ENCODE measurements around the gene PRPS2. TPM values are rescaled to one million over a fixed set of nuclear protein-coding genes. Genes with fewer than 3 reads are reported as not detected.

Gene PRPS2
- total and polyA plus RNA-seq, 2 of the 13 experiments (the other 11 are each of a cell fraction or from before 2014, with no cell fraction given), result 10.6 to 24.4 TPM

DNA sequence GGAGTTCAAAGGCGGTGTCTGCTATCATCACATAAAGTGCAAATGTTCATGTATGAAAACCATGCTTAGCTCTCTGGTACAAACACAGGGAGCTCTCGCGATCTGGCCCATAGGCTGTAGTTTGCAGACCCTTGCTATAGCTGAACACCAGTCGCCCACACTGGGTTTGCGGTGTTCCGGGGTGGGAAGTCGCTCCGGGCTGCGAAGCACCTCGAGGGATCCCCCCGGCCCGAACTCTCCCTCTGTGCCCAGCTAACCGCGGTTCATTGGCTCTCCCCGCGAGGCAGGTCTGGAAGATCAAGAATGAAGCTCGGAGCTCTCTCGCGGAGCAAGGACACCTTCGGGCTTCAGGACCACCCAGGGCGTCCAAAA is 341 bp upstream of the PRPS2 start:
- Histone ChIP-seq H3K79me2 (ENCODE audit: insufficient read depth, low read length) (peaks cover 13% of the 10 kb centered on the region), H3K4me3 (replicated peaks in 1 of 3; ENCODE audit: insufficient read depth in 1 of 3, low read depth in 2 of 3, low read length in 3 of 3) (peak overlapping the region; percentile 69 to 74 (median 72)), H3K36me3 (replicated peaks in 1 of 2; ENCODE audit: control insufficient read depth in 1 of 2, insufficient read depth in 2 of 2, low read length in 2 of 2) (no peaks in the 10 kb centered on the region), H3K27me3 (ENCODE audit: control insufficient read depth in 1 of 2, insufficient read depth in 2 of 2, low read length in 2 of 2) (no peaks in the 10 kb centered on the region; a peak in 1 of 5 replicates), H4K20me1 (ENCODE audit: insufficient read depth, low read length) (no peaks in the 10 kb centered on the region), H2AFZ (ENCODE audit: low read length) (no peak overlapping the region), H3K4me1 (ENCODE audit: insufficient read depth, low read length) (peaks cover 27% of the 10 kb centered on the region), H3K9ac (ENCODE audit: insufficient read depth, low read depth, low read length) (no peak overlapping the region), H3K9me3 (ENCODE audit: low read length) (no peaks in the 10 kb centered on the region), H3K4me2 (ENCODE audit: low read depth, low read length) (peak overlapping the region; percentile 84), H3K27ac (ENCODE audit: extremely low read length, insufficient read depth, low read length) (no peak overlapping the region)
- FAIRE-seq, result no peak
- intact Hi-C loops (cut with micrococcal nuclease; ENCODE audit: unreplicated experiment), result no loop called here
- TF ChIP-seq EZH2 (conservative IDR thresholded peaks at IDR 0.05; ENCODE audit: low read depth, low read length) (no peak), ZFP37 (CRISPR knock-in tag; IDR thresholded peaks at IDR 0.05; ENCODE audit: borderline replicate concordance) (no peak), AGO2 (optimal IDR thresholded peaks at IDR 0.05; ENCODE audit: low read depth, low read length) (no peak), EED (CRISPR knock-in tag; IDR thresholded peaks at IDR 0.05) (no peak), ZNF296 (CRISPR knock-in tag; conservative IDR thresholded peaks at IDR 0.05) (no peak)
- TF ChIP-seq, protein P1, sequence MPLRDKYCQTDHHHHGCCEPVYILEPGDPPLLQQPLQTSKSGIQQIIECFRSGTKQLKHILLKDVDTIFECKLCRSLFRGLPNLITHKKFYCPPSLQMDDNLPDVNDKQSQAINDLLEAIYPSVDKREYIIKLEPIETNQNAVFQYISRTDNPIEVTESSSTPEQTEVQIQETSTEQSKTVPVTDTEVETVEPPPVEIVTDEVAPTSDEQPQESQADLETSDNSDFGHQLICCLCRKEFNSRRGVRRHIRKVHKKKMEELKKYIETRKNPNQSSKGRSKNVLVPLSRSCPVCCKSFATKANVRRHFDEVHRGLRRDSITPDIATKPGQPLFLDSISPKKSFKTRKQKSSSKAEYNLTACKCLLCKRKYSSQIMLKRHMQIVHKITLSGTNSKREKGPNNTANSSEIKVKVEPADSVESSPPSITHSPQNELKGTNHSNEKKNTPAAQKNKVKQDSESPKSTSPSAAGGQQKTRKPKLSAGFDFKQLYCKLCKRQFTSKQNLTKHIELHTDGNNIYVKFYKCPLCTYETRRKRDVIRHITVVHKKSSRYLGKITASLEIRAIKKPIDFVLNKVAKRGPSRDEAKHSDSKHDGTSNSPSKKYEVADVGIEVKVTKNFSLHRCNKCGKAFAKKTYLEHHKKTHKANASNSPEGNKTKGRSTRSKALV (CRISPR knock-in tag; IDR thresholded peaks at IDR 0.05), result peak; percentile 12; the same call in 1 of the 2 replicates
- in situ Hi-C loops (cut with HindIII; ENCODE audit: extremely low pct_ligation_motif_present, low pct_unique_long_range_greater_than_20kb), result no loop called here
- CTCF ChIA-PET (ENCODE audit: low intra/inter-chr PET ratio, low total read pairs), result no interaction called here
- no peak for DNase-seq (ENCODE audit: low spot score)
- ATAC-seq, result peak; percentile 69
- no TSS peak for BruUV-seq (replicated peaks)
- POLR2A ChIA-PET, result interaction anchor here (1.0 to 1.2 kb wide), 2 partner anchors 10 to 53 kb away, joined by 3 to 11 read pairs; no protein-coding TSS in a partner anchor
- 0% methylated on average over 1 of the region's 21 CpGs for WGBS (ENCODE audit: low lambda C conversion rate)

DNA sequence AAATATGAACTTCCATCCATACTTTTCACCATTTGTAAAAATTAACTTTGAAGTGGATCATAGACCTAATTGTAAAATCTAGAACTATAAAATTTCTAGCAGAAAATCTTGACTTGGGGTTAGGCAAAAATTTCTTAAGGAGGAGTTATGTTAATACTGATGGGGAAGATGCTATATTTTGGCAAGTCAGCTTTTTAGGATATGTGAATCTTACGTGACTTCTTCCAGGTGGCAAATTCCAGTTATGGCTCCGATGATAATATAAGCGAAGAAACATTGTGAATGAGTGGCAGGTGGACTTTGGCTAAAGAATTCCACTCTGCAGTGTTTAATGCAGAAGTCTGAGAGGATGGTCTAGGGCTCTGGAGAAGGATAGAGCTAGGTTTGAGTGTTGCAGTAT is 1.5 kb downstream of the PRPS2 start:
- ChIA-PET POLR2A (no interaction called here), CTCF (ENCODE audit: low intra/inter-chr PET ratio, low total read pairs) (no interaction called here)
- H3K9me3 ChIP-seq (ENCODE audit: low read length), result no peaks in the 10 kb centered on the region
- H4K20me1 ChIP-seq (ENCODE audit: insufficient read depth, low read length), result no peaks in the 10 kb centered on the region
- no TSS peak for BruUV-seq (replicated peaks)
- peaks cover 27% of the 10 kb centered on the region for H3K4me1 ChIP-seq (ENCODE audit: insufficient read depth, low read length)
- H3K36me3 ChIP-seq (replicated peaks in 1 of 2; ENCODE audit: control insufficient read depth in 1 of 2, insufficient read depth in 2 of 2, low read length in 2 of 2), result no peaks in the 10 kb centered on the region
- no peak overlapping the region for H3K27ac ChIP-seq (ENCODE audit: extremely low read length, insufficient read depth, low read length)
- peak overlapping the region in 1 of 3 experiments; percentile 69; a peak in 2 of 6 replicates for H3K4me3 ChIP-seq (replicated peaks in 1 of 3; ENCODE audit: insufficient read depth in 1 of 3, low read depth in 2 of 3, low read length in 3 of 3)
- no peak for ATAC-seq
- peak overlapping the region; percentile 84 for H3K4me2 ChIP-seq (ENCODE audit: low read depth, low read length)
- no peak overlapping the region for H2AFZ ChIP-seq (ENCODE audit: low read length)
- H3K79me2 ChIP-seq (ENCODE audit: insufficient read depth, low read length), result peaks cover 13% of the 10 kb centered on the region
- no peak for DNase-seq (ENCODE audit: low spot score)
- no peaks in the 10 kb centered on the region; a peak in 1 of 5 replicates for H3K27me3 ChIP-seq (ENCODE audit: control insufficient read depth in 1 of 2, insufficient read depth in 2 of 2, low read length in 2 of 2)
- no peak for FAIRE-seq
- 70% methylated on average over 3 of the region's 3 CpGs for WGBS (ENCODE audit: low lambda C conversion rate)
- peak; percentile 9 to 38; a peak in 1 of 4 replicates for TF ChIP-seq MAFK (conservative IDR thresholded peaks at IDR 0.05 in 1 of 2, IDR thresholded peaks at IDR 0.05 in 1 of 2; ENCODE audit: low read length in 2 of 2)
- TF ChIP-seq, protein P2, sequence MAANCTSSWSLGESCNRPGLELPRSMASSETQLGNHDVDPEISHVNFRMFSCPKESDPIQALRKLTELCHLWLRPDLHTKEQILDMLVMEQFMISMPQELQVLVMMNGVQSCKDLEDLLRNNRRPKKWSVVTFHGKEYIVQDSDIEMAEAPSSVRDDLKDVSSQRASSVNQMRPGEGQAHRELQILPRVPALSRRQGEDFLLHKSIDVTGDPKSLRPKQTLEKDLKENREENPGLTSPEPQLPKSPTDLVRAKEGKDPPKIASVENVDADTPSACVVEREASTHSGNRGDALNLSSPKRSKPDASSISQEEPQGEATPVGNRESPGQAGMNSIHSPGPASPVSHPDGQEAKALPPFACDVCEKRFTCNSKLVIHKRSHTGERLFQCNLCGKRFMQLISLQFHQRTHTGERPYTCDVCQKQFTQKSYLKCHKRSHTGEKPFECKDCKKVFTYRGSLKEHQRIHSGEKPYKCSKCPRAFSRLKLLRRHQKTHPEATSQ (CRISPR knock-in tag; IDR thresholded peaks at IDR 0.05; ENCODE audit: borderline replicate concordance), result no peak
- in situ Hi-C loops (cut with HindIII; ENCODE audit: extremely low pct_ligation_motif_present, low pct_unique_long_range_greater_than_20kb), result no loop called here
- H3K9ac ChIP-seq (ENCODE audit: insufficient read depth, low read depth, low read length), result no peak overlapping the region
- intact Hi-C loops (cut with micrococcal nuclease; ENCODE audit: unreplicated experiment), result no loop called here

Measured in HepG2 (cell line).